D721Med (cell line): ENCODE data around the gene TTLL3.

Experiments
- DNase-seq: peaks from one replicate; pipeline ENCODE4 v3.0.0; 2011; ENCODE audit warnings: low spot score; ENCODE audit not compliant: insufficient read length
- FAIRE-seq: peaks from 2 replicates; lab custom pipeline; 2011; peaks lifted over from hg19 to GRCh38; lab: Jason Lieb, UNC
- TF ChIP-seq, protein P1 (sequence below): IDR thresholded peaks from 2 replicates; pipeline ENCODE4 v1.5.1; 2012; ENCODE audit warnings: mild to moderate bottlenecking, control low read depth; ENCODE audit not compliant: insufficient read depth; ENCODE audit errors: missing control alignments

The TTLL3 gene

DNA sequence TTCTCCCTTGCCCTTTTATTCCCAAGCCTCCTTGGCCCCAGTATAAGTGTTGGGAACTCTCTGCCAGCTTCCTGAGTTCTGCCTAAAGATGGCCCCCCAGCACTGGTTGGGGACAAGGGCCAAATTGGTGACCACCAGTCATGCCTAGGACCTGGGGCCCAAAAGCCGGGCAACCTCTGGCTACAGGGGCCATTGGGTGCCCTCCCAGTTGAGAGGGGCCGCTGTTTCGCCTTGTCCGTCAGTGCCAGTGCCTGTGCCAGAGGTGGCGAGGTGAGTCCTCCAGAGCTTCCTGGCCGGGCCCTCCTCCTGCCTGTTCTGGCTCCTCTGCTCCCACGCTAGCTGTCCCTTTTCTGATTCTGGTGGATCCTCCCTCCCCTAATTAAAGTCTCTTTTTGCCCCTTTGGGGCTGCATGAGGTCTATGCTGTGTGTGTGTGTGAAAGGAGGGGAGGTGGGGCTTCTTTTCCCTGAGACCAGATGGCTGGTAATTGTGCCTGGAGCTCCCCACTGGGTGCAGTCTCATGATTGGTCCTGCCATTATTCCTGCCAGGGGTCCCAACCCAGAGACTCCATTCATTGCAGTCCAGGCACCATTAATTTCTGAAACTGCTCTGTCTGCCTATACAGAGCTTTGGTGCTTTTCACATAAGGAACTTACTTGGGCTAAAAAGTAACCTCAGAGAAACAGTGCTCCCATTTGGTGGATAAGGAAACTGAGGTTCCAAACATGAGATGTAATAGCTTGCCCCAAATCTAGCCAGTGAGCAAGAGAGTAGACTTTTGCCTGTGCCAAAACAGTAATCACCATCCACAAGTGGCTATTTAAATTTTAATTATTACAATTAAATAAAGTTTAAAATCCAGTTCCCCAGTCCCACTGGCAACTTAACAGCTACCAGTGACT lies 3.1 kb upstream of the TTLL3 start:
- TF ChIP-seq, protein P1, sequence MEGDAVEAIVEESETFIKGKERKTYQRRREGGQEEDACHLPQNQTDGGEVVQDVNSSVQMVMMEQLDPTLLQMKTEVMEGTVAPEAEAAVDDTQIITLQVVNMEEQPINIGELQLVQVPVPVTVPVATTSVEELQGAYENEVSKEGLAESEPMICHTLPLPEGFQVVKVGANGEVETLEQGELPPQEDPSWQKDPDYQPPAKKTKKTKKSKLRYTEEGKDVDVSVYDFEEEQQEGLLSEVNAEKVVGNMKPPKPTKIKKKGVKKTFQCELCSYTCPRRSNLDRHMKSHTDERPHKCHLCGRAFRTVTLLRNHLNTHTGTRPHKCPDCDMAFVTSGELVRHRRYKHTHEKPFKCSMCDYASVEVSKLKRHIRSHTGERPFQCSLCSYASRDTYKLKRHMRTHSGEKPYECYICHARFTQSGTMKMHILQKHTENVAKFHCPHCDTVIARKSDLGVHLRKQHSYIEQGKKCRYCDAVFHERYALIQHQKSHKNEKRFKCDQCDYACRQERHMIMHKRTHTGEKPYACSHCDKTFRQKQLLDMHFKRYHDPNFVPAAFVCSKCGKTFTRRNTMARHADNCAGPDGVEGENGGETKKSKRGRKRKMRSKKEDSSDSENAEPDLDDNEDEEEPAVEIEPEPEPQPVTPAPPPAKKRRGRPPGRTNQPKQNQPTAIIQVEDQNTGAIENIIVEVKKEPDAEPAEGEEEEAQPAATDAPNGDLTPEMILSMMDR = no peak
- DNase-seq (no peak), FAIRE-seq (no peak)

DNA sequence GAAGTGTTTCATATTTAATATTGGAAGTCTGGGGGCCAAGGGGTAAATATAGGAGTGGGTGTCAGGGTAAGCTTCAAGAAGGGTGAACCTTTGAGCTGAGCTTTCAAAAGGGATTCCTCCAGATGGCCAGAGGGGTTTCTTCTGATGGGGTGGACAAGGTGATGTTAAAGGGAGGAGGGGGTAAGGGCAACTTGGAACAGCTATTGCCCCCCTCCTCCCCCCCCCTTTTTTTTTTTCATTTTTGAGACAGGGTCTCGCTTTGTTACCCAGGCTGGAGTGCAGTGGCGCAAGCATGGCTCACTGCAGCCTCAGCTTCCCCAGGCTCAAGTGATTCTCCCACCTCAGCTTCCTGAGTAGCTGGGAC lies 2.1 kb upstream of the TTLL3 start:
- no peak for FAIRE-seq
- TF ChIP-seq, protein P1 = no peak
- DNase-seq = no peak

DNA sequence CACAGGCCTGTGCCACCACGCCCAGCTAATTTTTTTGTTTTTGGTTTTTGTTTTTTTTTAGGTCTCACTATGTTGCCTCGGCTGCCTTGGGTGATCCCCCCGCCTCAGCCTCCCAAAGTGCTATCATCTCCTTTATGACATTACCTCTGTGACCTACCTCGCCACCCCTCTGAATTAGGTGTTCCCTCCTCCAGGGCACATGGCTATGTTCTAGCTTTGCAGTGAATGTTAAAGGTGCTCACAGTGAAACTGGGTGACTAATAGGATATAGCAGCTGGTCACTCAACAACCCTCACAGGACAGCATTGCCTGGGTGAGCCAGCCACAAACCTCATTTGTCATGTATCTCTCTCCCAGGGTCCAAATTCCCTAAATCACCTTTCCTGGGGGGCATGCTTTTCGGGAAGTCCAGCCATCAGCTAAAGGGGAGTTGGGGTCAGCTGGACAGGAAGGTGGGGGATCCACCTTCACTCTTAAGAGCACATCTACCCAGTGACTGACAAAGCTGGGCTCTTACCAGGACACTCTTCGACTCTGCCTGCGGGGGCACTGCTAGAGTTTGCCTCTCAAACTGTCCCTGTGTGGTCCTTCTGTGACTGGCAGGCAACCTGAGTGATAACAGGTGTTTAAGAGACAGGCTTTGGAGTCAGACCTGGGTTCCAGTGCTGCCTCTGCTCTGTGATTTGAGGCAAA lies 1.6 kb upstream of the TTLL3 start:
- FAIRE-seq (no peak), DNase-seq (no peak)
- TF ChIP-seq, protein P1 = peak; percentile 8

DNA sequence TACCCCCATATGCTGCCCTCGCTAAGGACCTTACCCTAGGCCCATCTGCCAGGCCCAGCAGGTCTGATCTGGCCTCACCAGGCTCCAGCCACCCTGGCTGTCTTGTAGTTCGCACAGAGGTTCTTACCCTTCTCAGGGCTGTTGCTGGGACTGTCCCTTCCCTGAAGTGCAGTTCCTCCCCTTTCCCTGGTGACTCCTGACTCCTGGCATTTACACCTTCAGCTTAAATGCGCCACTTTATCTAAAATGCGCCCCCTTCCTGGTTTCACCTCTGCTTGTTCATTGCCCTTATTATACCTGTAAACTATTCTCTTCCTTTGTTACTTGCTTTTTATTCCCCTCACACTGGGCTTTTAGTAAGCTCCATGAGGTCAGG lies 835 bp upstream of the TTLL3 start:
- DNase-seq (no peak), FAIRE-seq (no peak)
- TF ChIP-seq, protein P1 = no peak

DNA sequence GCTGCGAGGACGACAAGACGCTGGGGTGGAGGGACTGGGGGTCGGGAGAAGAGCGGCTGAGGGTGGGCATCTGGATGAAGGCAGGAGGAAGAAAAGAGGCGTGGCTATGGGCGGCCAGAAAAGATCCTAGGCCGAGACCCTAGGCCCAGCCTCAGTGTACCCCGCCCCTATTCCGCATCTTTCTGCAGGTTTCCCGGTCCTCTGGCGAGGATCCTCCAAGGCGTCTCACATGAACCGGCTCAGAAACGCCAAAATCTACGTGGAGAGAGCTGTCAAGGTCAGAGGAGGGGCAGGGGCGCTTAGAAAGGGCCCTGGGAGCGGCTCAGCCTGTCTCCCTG lies 340 bp downstream of the TTLL3 start:
- FAIRE-seq = no peak
- no peak for DNase-seq
- TF ChIP-seq, protein P1 = no peak

DNA sequence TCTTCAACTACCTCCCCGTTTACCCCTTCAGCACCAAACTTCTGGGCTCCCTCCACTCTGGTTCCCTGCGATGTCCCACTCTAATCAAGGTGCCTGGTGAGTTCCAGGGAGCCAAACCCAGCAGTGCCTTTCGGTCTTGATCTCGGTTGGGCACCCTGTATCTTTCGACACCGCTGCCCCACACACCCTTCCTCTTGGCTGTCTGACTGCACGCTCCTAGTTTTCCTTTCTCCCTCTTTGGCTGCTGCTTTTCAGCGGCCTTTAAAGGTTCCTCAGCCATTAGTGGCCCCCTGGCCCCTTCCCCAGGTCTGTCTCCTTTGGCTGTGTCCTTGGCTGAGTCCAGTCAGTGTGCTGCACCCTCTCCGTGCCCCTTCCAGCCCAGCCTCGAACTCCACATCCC lies 784 bp downstream of the TTLL3 start:
- DNase-seq = no peak
- TF ChIP-seq, protein P1 = no peak
- FAIRE-seq = no peak
